OCI-M2 (cell line): Measurements from ENCODE around the gene DCPS.
"Not testable (repeated sequence)": the region's sequence is repeated elsewhere in the genome, so short reads cannot be mapped to it uniquely, and the experiment has no call there.

Source experiments
- DNase-seq: peaks from one replicate; lab custom pipeline; 2025; ENCODE audit not compliant: unreplicated experiment; lab: John Stamatoyannopoulos, UW

Gene DCPS

DNA sequence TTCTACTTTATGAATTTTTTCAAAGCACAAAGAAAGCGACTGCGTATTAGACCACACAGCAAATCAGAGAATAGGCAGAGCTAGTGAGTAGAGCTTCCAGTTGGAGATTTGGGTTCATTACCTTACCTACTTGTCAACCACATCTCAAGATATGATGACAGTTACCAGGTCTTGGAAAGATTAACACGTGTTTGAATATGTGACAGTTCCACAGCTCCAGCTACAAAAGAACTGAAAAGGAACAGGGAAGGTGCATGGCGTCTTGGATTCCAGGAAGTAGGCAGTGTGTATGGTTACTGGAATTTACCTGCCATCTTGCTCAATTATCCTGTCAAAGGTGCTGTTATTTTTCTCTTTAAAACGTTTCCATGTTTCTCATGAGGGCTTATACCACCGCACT lies 15.6 kb upstream of the DCPS start:
- DNase-seq: no peak

DNA sequence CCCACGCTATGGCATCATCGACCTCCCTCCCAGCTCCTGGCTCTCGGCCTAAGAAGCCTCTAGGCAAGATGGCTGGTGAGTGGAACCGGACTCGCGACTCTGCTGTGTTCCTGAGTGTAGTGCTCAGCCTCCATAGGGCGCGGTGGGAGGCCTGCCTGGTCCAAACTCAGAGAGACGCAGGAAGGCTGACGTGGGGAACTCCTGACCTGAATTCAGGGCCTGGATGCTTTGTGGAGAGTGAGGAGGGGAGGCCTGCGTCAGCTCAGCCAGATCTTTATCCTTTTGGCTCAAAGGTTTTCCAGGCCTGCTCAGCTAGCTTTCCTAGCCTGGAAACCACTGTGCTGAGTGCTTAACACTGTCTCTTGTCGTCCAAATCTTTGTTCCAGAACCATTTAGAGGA lies 13.0 kb upstream of the DCPS start:
- no peak for DNase-seq

DNA sequence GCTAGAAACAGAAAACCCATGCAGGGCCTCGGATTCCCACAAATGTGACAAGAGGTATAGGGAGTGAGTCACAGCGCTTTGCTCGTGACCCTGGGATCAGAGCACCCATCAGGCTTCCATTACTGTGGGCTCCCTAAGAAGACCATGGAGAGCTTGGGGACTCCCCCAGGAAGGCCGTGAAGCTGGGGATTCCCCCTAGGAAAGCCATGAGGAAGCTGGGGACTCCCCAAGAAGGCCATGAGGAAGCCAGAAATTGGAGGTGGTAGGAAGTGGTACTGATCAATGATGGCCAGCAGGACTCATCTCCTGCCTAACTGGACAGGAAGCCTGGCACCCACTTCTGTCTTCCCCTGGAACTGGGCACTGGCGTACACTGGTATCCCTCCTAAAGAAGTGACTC lies 10.1 kb upstream of the DCPS start:
- DNase-seq: no peak

DNA sequence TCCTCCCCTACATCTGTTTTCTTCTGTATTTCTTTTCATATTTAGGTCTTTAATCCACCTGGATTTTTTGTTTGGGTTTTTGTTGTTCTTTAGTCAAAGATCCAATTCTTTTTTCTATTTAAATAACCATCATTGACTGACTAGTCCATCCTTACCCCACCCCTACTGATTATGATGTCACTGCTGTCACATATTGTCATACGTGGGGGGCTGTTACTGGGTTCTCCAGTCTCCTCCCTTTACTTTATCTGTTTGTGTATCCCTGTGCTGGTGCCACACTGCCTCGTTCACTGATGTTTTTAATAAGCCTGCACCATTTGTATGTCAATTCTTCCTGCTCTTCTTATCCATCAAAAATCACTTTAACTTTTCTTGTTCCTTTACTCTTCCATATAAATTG lies 6.9 kb upstream of the DCPS start:
- DNase-seq: no peak

DNA sequence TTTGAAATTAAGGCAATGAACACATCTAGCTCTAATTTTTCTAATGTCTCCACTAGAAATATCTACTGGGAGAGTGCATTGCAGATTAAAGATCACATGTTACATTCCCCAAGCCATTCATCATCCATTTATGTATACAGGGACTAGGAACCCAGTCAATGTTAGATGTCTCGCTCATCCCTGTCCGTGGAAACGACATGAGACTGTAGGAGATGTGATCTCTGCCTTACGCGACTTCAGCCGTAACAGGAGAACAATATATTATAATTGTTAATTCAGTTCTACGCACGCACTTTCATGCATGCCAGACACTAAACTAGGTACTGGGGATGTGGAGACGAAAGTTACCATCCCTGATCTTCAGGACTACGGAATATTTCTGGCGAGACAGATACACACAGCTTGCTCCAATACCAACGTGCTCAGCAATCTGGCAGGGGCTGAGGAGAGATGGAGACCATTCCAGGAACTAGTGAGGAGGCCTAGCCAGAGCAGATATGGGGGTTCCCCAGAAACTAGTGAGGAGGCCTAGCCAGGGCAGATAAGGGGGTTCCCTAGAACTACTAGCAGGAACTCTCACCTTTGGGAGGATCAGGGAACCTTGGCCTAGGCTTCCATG lies 706 bp downstream of the DCPS start:
- DNase-seq: no peak

DNA sequence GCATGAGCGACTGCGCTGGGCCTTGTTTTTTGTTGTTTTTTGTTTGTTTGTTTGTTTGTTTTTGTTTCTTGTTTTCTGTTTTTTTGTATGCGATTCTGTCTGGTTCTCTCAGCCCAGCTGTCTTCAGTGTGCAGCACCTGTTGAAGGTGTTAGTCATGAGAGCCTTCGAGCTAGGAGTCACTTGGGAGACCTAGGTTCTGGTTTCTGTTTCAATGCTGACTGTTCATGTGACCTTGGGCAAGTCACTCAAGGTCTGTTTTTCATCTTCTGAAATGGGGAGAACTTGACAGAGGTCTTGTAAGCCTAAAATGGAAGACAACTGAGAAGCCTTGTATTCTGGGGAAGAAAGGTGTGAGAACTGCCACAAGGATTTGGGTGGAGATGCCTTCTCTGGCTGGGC lies 1.8 kb downstream of the DCPS start:
- DNase-seq: no peak

DNA sequence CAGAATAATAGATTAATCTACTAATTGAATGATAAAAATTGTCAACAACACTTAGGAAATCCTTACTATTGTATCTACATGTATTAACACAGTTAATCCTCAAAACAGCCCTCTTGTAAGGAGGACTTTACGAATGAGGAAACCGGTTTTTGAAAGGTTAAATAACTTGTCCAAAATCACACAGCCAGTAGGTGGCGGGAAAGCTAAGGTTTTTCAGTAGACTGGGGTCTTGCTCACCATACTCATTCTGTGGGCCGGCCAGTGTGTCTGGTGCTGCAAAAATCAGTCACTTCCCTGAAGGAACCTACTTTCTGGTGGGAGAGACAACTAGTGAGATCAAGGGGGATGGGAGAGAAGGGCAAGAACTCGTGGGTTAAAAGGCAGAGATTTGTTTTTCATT lies 3.8 kb downstream of the DCPS start:
- peak; percentile 2 for DNase-seq

DNA sequence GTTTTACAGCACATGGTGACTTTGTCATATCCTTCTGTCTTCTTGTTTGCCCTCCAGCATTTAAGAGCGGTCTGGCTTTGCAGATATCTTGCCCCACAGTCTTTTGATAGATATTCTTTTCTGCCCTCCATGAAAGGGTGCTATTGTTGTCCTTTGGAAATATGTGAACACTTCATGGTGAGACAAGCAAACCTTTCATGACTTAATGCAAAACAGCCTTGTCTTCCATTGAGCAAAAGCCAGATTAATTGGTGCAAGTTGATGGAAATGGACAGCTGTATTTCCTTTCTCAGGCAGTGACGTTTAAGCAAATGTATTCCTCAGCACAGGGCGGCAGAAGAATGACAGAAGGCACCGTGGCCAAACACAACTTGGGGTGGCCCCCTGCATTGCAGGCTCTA lies 4.4 kb downstream of the DCPS start:
- no peak for DNase-seq

DNA sequence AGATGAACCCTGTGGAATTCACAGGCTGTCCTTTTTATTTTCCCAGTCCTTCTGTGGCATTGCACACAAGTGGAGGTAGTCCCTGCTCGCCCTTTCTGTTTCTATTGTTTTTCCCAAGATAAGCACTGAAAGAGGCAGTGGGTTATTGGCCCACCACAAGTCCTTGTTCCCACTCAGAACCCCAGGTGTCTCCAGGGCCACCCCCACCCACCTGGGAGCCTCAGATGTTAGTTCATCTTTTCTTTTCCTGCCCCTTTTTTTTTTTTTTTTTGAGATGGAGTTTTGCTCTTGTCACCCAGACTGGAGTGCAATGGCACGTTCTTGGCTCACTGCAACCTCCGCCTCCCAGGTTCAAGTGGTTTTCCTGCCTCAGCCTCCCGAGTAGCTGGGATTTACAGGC lies 4.9 kb downstream of the DCPS start:
- DNase-seq: not testable (repeated sequence)

DNA sequence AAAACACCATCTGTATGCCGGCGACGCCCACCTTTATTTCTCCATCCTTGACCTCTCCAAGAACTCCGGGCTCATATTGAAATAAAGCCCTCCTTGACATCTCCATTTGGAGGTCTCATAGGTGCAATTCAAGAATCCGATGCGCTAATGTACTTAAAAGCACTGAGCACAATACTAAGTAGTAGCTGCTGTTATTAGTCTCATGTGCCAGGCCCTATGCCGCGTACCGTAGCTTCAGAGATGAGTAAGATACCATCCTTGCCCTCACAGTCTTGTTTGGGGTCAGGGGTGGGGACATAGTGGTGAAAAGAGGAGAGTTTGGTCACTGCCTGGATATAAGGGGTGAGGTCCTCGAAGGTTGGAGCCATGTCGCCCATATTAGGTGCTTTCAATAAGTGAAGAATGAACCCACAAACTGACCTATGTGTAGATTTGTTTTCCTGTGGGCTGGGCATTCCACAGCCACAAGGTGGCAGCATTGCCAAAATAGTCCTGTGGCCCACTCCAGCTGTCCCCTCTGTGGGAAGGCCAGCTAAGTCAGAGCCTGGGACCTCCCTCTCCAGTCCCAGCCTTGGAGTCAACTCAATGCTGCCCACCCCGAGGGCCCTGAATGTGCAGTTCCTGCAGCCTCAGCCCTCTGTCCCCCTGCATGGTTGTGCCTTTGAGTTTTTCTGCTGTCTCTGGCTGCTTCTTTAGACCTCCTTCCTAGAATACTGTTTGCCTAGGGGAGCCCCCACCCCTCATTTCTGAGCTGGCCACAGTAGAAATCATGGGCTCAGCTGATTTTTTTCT lies 6.5 kb downstream of the DCPS start:
- DNase-seq: peak; percentile 4

DNA sequence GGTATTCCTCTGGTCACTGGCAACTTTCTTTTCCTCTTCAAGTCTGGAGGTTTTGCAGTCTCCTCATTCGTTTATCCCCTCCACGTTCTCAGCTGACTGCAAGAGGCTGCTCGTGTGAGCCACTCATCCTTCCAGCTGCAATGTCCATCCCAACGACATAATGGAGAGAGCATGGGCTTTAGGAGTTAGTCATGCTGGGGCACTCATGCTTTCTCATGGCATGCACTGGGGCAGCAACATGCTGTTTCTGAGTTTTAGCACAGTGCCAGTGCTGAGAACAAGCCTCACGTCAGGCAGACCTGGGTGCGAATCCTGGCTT lies 7.1 kb downstream of the DCPS start:
- DNase-seq: no peak

DNA sequence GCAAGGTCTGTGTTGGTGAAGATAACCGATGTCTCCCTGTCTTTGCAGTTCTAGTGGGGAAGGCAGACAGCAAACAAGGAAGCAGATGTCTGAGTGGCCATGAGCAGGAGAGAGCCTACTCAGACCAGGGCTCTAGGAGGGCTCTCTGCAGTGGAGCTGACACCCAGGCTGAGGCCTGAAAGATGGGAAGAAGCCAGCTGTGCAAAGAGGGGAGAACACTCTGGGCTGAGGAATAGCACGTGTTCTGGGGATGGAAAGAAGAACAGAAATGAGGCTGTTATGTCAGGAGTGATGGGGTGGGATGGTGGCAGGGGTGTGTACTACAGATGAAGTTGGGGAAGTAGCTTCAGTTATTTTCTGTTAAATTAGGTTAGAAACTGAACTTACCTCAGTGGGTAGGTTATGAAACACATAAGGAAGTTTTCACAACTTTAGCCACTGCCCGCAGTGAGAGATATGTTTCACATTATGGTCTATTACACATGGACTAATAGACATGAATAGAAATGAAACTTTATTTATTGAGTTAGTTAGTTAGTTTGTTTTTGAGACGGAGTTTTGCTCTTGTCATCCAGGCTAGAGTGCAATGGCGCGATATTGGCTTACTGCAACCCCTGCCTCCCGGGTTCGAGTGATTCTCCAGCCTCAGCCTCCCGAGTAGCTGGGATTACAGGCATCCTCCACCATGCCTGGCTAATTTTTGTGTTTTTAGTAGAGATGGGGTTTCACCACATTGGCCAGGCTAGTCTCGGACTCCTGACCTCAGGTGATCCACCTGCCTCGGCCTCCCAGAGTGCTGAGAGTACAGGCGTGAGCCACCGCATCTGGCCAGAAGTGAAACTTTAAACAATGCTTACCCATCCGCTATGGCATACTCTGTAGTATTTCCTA lies 7.8 kb downstream of the DCPS start:
- no peak for DNase-seq

DNA sequence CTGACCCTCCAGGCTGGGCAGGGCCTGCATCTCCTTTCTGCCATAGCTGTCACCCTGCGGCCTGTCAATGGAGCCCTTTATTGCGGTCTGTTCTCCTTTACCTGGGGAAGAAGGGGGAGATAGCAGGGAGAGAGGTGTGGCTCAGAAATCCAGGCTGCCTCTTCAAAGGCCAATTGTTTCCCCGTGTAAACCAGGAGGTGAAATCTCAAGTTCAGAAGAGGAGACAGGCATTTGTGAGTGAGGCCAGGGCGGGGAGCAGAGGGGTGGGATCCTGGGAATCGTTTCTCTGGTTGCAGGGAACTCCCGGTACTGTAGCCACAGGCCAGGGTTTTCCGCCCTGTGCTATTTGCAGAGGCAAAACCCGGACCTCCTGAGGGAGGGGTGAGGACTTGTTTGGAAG lies 9.1 kb downstream of the DCPS start:
- no peak for DNase-seq

DNA sequence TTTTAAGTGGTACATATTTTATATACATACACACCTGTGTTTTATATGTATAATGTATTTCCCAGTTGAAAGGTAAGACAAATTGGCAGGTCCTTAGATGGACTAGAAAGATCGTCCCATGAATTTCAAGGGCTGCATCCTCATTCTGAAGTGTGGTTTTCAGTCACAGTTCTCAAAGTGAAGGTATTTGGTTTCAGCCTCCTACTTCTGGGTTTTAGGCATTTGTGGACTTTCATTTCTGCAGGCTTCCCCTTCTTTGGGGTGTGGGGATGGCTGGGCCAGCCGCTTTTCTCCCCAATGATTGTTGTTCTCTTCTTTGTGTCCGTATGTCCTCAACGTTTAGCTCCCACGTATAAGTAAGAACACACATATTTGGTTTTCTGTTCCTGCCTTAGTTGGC lies 10.0 kb downstream of the DCPS start:
- DNase-seq: no peak

DNA sequence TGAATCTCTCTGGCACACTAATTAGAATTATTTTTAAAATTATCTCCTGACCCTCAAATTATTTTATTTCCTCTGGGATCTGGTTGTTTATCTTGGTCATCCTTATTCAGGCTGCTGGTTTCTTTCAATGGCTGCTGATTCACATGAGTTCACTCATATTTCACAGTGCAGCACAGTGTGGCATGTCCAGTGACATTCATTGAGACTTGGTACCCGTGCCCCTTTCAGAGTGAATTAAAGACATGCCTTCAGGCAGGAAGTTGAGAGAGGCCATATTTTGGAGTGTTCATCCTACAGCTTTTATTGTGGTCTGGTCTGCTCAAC lies 13.5 kb downstream of the DCPS start:
- DNase-seq: no peak

DNA sequence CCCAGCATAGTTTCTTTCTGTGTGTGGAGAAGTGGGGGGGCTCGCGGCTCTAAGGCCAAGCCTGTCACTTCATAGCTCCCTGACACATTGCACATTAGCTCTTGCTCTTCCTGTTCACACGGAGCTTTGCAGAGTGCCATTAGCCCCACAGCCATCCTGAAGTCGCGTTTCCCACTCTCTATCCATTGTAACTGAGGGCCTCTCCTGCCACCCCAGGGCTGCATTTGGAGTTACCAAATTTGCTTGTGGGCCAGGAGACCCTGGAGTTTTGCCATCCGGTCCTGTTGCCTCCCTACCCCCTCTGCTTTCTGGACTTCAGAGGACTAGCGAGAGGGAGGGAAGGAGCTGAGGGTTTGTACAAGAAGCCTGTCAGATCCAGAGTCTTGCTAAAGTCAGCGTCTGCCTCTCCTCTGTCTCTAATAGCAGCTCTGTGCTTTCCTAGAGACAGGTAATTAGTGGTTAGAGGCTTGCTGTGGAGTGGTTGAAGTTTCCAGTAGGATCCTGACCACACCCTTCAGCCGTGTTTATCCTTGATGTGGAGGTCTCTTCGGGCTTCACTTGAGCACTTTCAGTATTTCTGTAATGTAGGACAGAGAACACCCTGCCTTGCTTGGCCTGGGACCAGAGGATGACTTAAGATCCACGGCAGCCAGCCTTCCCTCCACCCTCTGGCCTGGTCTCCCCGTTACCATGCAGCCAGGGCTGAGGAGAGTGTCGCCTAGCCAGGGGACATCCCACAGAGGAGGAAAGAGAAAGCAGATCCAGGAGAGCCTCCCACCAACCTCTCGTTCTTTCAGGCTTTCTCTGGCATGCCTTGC lies 14.1 kb downstream of the DCPS start:
- DNase-seq: no peak

DNA sequence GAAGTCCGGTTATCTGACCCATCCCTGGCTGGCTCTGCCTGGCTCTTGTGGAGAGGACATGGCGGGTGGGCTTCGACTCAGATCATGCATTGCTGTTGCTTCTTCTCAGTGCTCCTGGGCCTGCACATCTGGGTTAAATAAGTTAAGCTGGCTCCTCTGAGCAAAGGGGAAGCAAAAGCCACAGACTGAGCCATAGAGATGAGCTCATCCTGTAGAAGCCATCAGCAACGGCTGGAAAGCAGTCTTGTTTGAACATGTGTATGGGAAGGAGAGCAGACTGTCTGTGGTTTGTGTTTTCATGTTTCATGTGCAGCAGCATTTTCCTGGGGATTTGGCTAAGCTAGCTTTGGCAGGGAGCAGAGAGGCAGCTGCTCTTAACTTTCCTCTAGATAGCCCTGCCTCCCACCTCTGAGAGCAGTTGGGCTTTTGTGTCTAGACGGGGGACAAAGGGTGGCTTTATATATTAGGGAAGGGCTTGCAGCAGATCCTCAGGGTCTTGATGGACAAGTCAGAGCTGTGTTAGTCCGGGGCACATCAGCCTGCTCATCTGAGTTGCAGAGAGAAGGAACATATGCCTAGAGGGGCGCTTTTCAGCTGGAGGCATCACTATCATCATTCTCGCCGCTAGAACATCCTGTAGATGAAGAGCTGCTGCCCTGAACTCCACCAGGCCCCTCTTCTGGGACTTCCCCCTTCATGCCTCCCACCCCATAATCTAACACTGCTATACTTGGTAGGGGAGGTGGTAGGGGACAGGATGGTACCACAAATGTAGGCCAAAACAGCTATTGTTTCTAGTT lies 14.9 kb downstream of the DCPS start:
- no peak for DNase-seq

DNA sequence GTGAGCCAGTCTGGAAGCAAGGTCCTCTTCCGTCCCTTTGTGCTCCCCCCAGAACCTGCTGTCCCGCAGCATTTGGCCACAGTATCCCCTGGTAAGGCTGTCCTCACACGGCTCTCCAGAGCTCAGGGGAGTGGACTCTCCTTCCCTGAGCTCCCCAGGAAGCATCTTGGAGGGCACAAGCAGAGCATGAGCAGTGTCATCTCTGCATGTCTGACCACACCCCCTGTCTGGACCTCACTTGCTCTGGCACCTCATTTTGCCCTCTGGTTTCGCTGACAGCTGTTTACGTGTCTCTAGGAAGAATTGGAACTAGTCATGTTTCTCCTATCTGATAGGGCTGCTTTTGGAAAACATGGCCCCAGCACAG lies 15.5 kb downstream of the DCPS start:
- no peak for DNase-seq

DNA sequence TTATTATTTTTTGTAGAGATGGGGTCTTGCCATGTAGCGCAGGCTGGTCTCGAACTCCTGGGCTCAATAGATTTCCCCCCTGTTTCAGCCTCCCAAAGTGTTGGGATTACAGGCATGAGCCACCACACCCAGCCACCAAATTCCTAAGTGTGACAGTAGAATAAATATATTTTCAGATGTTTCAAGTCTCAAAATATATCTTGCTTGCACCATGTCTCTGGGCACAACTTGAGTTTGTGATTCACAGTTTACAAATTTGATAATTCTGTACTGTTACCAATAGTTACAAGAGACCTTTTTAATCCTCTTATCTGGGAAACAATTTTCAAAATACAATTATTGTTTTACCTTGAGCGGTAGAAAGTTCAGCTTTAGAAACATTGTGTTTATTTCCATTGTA lies 19.1 kb downstream of the DCPS start:
- no peak for DNase-seq

DNA sequence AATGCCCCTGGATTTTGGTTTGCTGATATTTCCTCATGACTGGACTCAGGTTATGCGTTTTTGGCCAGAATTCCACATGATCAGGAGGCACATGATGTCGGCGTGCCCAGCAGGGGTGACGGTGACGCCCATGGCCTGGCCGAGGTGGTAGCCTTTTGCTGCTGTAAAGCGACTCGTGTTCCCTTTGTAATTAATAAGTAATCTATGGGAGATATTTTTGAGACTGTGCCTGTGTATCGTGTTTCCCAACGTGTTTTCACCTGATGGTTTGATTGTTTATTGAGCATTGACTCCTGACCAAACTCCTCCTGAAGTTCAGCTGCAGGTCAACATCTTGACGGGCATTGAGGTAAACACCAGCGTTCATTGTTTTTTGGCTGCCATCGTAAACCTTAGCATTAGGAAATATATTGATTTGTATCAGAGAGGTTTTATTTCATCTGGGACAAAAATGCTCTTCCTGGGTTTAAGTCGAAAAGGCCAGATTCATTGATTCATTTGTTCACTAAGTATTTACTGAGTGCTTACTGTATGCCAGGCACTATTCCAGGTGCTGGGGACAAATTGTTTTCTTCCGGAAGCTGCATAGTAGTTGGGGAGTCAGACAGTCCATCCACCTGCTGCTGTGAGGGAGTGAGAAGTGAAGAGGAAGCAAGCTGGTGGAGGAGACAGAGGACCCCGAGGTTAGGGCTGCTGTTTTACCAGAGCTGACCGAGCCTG lies 23.6 kb downstream of the DCPS start:
- DNase-seq: no peak
